T-helper 2 cell treated with Interferon-gamma antibody and Interleukin-4, amounts not matched to agents 100 ng/mL and 5 ng/mL, for 36 hours (primary cell): ENCODE results near the gene MNDA. TPM values are rescaled to one million over a fixed set of nuclear protein-coding genes. Genes with fewer than 3 reads are reported as not detected.
"Not testable (repeated sequence)": the region's sequence is repeated elsewhere in the genome, so short reads cannot be mapped to it uniquely, and the experiment has no call there.

Experiments used
- intact Hi-C: fragments of 100-400 bp; cut with micrococcal nuclease; formaldehyde crosslinking; loops from one replicate; pipeline ENCODE4 v1.15.1; 2023
- total RNA-seq: library from RNA; stranded (reverse); gene quantifications from 2 replicates; pipeline ENCODE4 v1.2.3, GENCODE V29; 2022

The MNDA gene
- total RNA-seq, 1 donor from 2014 or later: not detected

GRCh38 chr1:158836038-158836437, 4.9 kb downstream of the MNDA start:
- intact Hi-C loops: no loop called here

DNA sequence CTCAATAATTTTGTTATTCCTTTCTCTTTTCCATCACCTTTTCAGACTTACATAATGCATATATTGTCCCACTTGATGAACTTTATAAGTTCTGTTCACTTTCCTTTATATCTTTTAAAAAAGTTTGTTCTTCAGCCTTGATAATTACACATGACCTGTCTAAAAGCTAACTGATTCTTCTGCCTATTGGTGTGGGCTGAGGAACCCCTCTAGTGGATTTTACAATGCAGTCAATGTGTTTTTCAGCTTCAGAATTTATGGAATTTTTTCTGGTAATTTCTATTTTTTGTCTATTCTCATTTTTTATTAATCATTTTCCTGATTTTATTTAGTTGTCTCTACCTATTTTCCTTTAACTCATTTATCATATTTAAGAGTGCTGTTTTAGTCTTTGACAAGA, 7.5 kb downstream of the MNDA start:
- intact Hi-C loops: no loop called here

DNA sequence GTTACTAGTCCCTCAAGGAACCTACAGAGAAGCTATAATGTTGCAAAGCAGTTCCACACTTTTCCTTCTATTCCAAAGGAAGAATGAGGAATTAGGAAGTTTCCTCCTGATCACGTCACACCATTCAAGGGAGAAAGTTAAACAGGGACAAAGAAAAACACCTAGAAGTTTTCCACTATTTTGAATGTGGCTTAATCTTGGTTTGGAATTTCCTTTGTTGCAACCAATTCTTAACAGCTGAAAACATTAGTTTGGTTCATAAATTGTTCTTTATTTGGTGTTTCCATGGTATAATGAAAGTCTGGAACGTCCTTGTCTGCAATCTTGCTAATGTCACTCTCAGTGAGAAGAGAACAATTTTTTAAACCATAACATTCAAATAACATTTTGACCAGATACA, 8.4 kb downstream of the MNDA start:
- intact Hi-C loops: no loop called here

DNA sequence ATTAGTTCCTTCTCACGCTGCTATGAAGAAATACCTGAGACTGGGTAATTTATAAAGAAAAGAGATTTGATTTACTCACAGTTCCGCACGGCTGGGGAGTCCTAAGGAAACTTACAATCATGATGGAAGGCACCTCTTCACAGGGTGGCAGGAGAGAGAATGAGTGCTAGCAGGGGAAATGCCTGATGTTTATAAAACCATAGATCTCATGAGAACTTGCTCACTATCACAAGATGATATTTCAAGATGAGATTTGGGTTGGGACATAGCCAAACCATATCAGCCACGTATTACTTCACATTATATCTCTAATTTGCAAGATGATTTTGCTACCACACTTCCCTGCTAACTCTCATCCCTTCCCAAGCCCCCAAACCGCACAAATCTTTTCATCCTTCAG, 9.1 kb downstream of the MNDA start:
- intact Hi-C loops: no loop called here

DNA sequence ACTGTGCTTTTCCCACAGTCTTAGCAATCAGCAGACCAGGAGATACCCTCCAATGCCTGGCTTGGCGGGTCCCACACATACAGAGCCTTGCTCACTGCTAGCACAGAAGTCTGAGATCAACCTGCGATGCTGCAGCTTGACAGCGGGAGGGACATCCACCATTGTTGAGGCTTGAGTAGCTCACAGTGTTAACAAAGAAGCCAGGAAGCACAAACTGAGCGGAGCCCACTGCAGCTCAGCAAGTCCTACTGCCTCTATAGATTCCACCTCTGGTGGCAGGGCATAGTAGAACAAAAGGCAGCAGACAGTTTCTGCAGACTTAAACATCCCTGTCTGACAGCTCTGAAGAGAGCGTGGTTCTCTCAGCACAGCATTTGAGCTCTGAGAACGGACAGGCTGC, 33.4 kb downstream of the MNDA start:
- intact Hi-C loops: no loop called here

DNA sequence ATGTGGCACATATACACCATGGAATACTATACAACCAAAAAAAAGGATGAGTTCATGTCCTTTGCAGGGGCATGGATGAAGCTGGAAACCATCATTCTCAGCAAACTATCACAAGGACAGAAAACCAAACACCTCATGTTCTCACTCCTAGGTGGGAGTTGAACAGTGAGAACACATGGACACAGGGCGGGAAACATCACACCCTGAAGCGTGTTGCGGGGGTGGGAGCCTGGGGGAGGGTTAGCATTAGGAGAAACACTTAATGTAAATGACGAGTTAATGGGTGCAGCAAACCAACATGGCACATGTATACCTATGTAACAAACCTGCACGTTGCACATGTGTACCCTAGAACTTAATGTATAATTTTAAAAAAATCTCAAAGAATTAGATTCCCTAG, 39.3 kb downstream of the MNDA start:
- intact Hi-C loops: not testable (repeated sequence)

DNA sequence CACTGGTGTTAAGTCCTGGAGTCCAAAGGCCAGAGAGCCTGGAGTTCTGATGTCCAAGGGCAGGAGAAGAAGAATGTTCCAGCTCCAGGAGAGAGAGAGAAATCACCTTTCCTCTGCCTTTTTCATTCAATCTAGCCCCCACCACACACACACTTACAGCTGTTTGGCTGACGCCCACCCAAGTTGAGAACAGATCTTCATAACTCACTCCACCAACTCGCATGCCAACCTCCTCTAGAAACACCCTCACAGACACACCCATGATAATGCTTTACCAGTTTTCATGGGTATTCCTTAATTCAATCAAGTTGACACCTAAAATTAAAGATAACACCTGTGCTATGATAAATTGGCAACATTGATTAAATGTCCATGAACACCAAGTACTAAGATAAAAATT, 42.0 kb downstream of the MNDA start:
- intact Hi-C loops: no loop called here

- intact Hi-C loops: no loop called here
Measured at GRCh38 chr1:158893654-158894053, 62.5 kb downstream of the MNDA start.

- intact Hi-C loops: no loop called here
Measured at GRCh38 chr1:158898722-158899121, 67.6 kb downstream of the MNDA start.

Other genes with a start within 250 kb of the MNDA start
- not detected in 2 replicates for gene OR10Z1, start 226.1 kb upstream of the MNDA start, total RNA-seq
- not detected in 2 replicates for gene SPTA1, start 144.6 kb upstream of the MNDA start, total RNA-seq
- not detected in 2 replicates for gene OR6K2, start 130.7 kb upstream of the MNDA start, total RNA-seq
- not detected in 2 replicates for gene OR6K3, start 110.6 kb upstream of the MNDA start, total RNA-seq
- gene OR6K6, start 76.6 kb upstream of the MNDA start, total RNA-seq: not detected in 2 replicates
- not detected in 2 replicates for gene OR6N1, start 59.2 kb upstream of the MNDA start, total RNA-seq
- not detected in 2 replicates for gene OR6N2, start 50.1 kb upstream of the MNDA start, total RNA-seq
- 31.2 and 32.8 TPM in 2 replicates for gene PYHIN1, start 100.2 kb downstream of the MNDA start, total RNA-seq
- gene IFI16, start 178.6 kb downstream of the MNDA start, total RNA-seq: 262 and 265 TPM in 2 replicates
- gene AIM2, start 245.4 kb downstream of the MNDA start, total RNA-seq: 11.4 and 12.1 TPM in 2 replicates